GM12878 (cell line): ENCODE data around the gene SULT1A2. TPM values are rescaled to one million over a fixed set of nuclear protein-coding genes. Genes with fewer than 3 reads are reported as not detected.

Source experiments
- ATAC-seq: fragments of 200-7000 bp; cut with Tn5 transposase; 3 replicates; pipeline ENCODE4 v1.9.1; 2020; ENCODE audit warnings: mild to moderate bottlenecking, moderate library complexity
- BruUV-seq: library from RNA; stranded (reverse); fragments of 400-500 nt; replicated peaks from 2 replicates; lab custom pipeline; 2021; lab: Mats Ljungman, UMichigan
- CTCF ChIA-PET: fragments of 300-600 bp; sonication (Branson Sonifier 250); formaldehyde crosslinking; extraction: SDS; loops from one replicate; lab custom pipeline; 2021; ENCODE audit warnings: inconsistent platforms; lab: Yijun Ruan, JAX
- POLR2A ChIA-PET: fragments of 350-600 bp; formaldehyde crosslinking; extraction: SDS; loops from one replicate; lab custom pipeline; 2021; ENCODE audit warnings: inconsistent platforms; lab: Charles Lee
- RAD21 ChIA-PET: fragments of 300-600 bp; sonication (Branson Sonifier 250); formaldehyde crosslinking; loops from one replicate; lab custom pipeline; 2023; ENCODE audit warnings: antibody characterized with exemption; ENCODE audit not compliant: unreplicated experiment; lab: Charles Lee
- SMC1A ChIA-PET: fragments of 300-600 bp; sonication (Branson Sonifier 250); formaldehyde crosslinking; loops from one replicate; lab custom pipeline; 2023; ENCODE audit not compliant: unreplicated experiment, uncharacterized antibody; lab: Charles Lee
- DNase-seq: peaks from one replicate; pipeline ENCODE4 v3.0.0-alpha.2; 2011; ENCODE audit warnings: low read depth, low spot score
- FAIRE-seq: peaks from 3 replicates; lab custom pipeline; 2011; peaks lifted over from hg19 to GRCh38; lab: Jason Lieb, UNC
- H2AFZ ChIP-seq: 2 replicates; pipeline ENCODE4 v1.6.0; 2011; ENCODE audit warnings: low read depth, low read length, control low read depth; ENCODE audit not compliant: control insufficient read depth
- H3K27ac ChIP-seq: 2 replicates; pipeline ENCODE4 v1.5.1; 2011; ENCODE audit warnings: control low read depth; ENCODE audit not compliant: control insufficient read depth, insufficient read depth
- H3K27me3 ChIP-seq, 2 experiments: replicated peaks in 1 of 2; 2 replicates each; pipeline versions ENCODE4 v1.6.0 to v1.6.1; 2011; ENCODE audit warnings: low read length in 1 of 2; ENCODE audit not compliant: control insufficient read depth in 2 of 2, insufficient read depth in 2 of 2
- H3K36me3 ChIP-seq, 2 experiments: 2 replicates each; pipeline ENCODE4 v1.5.1; 2011; ENCODE audit warnings: low read length in 1 of 2; ENCODE audit not compliant: control insufficient read depth in 2 of 2, insufficient read depth in 2 of 2
- H3K4me1 ChIP-seq: 2 replicates; pipeline ENCODE4 v1.6.1; 2011; ENCODE audit warnings: mild to moderate bottlenecking, low read length, moderate library complexity, mixed read lengths; ENCODE audit not compliant: control insufficient read depth, insufficient read depth
- H3K4me2 ChIP-seq: 2 replicates; pipeline ENCODE4 v1.6.0; 2011; ENCODE audit warnings: control low read depth; ENCODE audit not compliant: control insufficient read depth, insufficient read depth
- H3K4me3 ChIP-seq: fragments of 200-600 bp; sonication (generic); 2 replicates; pipeline ENCODE4 v1.5.1; 2016
- H3K79me2 ChIP-seq: 2 replicates; pipeline ENCODE4 v1.6.0; 2011; ENCODE audit warnings: low read length; ENCODE audit not compliant: control insufficient read depth, insufficient read depth
- H3K9ac ChIP-seq: 2 replicates; pipeline ENCODE4 v1.8.0; 2011; ENCODE audit warnings: low read length, control low read depth, mixed read lengths; ENCODE audit not compliant: control insufficient read depth, insufficient read depth
- H3K9me3 ChIP-seq: replicated peaks from 3 replicates; pipeline ENCODE4 v1.5.1; 2011; ENCODE audit warnings: mild to moderate bottlenecking, low read length; ENCODE audit not compliant: control insufficient read depth, insufficient read depth
- H4K20me1 ChIP-seq: 2 replicates; pipeline ENCODE4 v1.6.0; 2011; ENCODE audit not compliant: control insufficient read depth, insufficient read depth
- BRCA1 ChIP-seq: IDR thresholded peaks from 2 replicates; pipeline ENCODE4 v1.6.1; 2011; ENCODE audit warnings: low read depth, low read length, improper control_type of control experiment
- CBX3 ChIP-seq: fragments of 200-600 bp; sonication (generic); IDR thresholded peaks from 2 replicates; pipeline ENCODE4 v1.6.1; 2016; ENCODE audit warnings: low read depth, borderline replicate concordance
- ESRRA ChIP-seq: IDR thresholded peaks from 2 replicates; pipeline ENCODE4 v1.6.1; 2012; ENCODE audit warnings: mild to moderate bottlenecking, low read length, improper control_type of control experiment
- GATAD2B ChIP-seq: fragments of 450-650 bp; conservative IDR thresholded peaks from 2 replicates; pipeline ENCODE4 v1.6.1; 2017; ENCODE audit warnings: low read depth, mild to moderate bottlenecking, moderate library complexity
- HDAC6 ChIP-seq: fragments of 200-600 bp; sonication (generic); IDR thresholded peaks from one replicate; pipeline ENCODE4 v1.8.0; 2017; ENCODE audit warnings: antibody characterized with exemption; ENCODE audit not compliant: unreplicated experiment
- IKZF1 ChIP-seq: fragments of 450-650 bp; conservative IDR thresholded peaks from 2 replicates; pipeline ENCODE4 v1.6.1; 2017; ENCODE audit warnings: antibody characterized with exemption, mild to moderate bottlenecking
- NR2C1 ChIP-seq: fragments of 450-650 bp; IDR thresholded peaks from 2 replicates; pipeline ENCODE4 v1.6.1; 2017; ENCODE audit warnings: antibody characterized with exemption, mild to moderate bottlenecking, moderate library complexity
- POLR2AphosphoS2 ChIP-seq: IDR thresholded peaks from 2 replicates; pipeline ENCODE4 v1.6.1; 2011; ENCODE audit warnings: low read depth, mild to moderate bottlenecking, low read length, improper control_type of control experiment, moderate library complexity
- RAD51 ChIP-seq: fragments of 450-650 bp; IDR thresholded peaks from 2 replicates; pipeline ENCODE4 v1.6.1; 2016; ENCODE audit warnings: moderate library complexity, mild to moderate bottlenecking, inconsistent platforms
- SRF ChIP-seq, 2 experiments: IDR thresholded peaks; 2 replicates each; pipeline ENCODE4 v1.6.1; 2011; ENCODE audit warnings: low read depth in 2 of 2, low read length in 2 of 2, mild to moderate bottlenecking in 1 of 2, moderate library complexity in 1 of 2
- ZBTB11 ChIP-seq: fragments of 450-650 bp; formaldehyde crosslinking; IDR thresholded peaks from 2 replicates; pipeline ENCODE4 v1.5.0; 2022; ENCODE audit warnings: mild to moderate bottlenecking, missing genetic modification characterization
- ZNF217 ChIP-seq: fragments of 450-650 bp; IDR thresholded peaks from 2 replicates; pipeline ENCODE4 v1.6.1; 2017; ENCODE audit warnings: antibody characterized with exemption, mild to moderate bottlenecking
- WGBS: methylation state at CpG from one replicate; pipeline ENCODE4 v1.1.6; 2016; ENCODE audit warnings: low lambda C conversion rate; ENCODE audit not compliant: insufficient replicate concordance, insufficient coverage; ENCODE audit errors: missing lambda C conversion rate; 5-methylcytosine and 5-hydroxymethylcytosine counted together
- in situ Hi-C: fragments of 300-500 bp; cut with MboI; formaldehyde crosslinking; loops from 9 replicates; pipeline ENCODE4 v1.14.3; 2018; ENCODE audit warnings: mixed read lengths
- intact Hi-C: fragments of 100-400 bp; cut with micrococcal nuclease; formaldehyde crosslinking; loops from one replicate; pipeline ENCODE4 v1.14.2; 2022; ENCODE audit not compliant: unreplicated experiment
- polyA plus RNA-seq, 11 experiments: library from polyadenylated mRNA; depleted of rRNA in 4 of 11; unstranded in 6 of 11; stranded (reverse) in 5 of 11; fragments of >200 nt; fragmentation: Nextera tagmentation in 4 of 11; fragmentation: Illumina TruSeq in 1 of 11; extraction: Ambion mirVana in 4 of 11; extraction: Trizol in 1 of 11; gene quantifications; 1 replicate in 1 of 11; 2 replicates in 10 of 11; pipeline versions ENCODE4 v1.2.1 to v1.2.3, GENCODE V29; 2011 to 2016; ENCODE audit warnings: inconsistent platforms in 2 of 11, missing spikeins in 2 of 11, low read depth in 1 of 11
- total RNA-seq, 4 experiments: library from RNA; depleted of rRNA in 3 of 4; stranded (reverse); fragments of >200 nt in 3 of 4; fragmentation: Illumina TruSeq in 1 of 4; extraction: Trizol in 1 of 4; gene quantifications; 2 replicates each; pipeline versions ENCODE4 v1.2.1 to v1.2.3, GENCODE V29; 2013 to 2021
- TF ChIP-seq, protein P1 (sequence below): fragments of 450-650 bp; IDR thresholded peaks from 2 replicates; pipeline ENCODE4 v1.6.1; 2017; ENCODE audit warnings: mild to moderate bottlenecking, moderate library complexity

SULT1A2 gene
- total and polyA plus RNA-seq, 10 of the 15 experiments (the other 5 are each of a cell fraction or from before 2014, with no cell fraction given) = 0.06 to 0.39 (median 0.07) TPM; not detected in 7

DNA sequence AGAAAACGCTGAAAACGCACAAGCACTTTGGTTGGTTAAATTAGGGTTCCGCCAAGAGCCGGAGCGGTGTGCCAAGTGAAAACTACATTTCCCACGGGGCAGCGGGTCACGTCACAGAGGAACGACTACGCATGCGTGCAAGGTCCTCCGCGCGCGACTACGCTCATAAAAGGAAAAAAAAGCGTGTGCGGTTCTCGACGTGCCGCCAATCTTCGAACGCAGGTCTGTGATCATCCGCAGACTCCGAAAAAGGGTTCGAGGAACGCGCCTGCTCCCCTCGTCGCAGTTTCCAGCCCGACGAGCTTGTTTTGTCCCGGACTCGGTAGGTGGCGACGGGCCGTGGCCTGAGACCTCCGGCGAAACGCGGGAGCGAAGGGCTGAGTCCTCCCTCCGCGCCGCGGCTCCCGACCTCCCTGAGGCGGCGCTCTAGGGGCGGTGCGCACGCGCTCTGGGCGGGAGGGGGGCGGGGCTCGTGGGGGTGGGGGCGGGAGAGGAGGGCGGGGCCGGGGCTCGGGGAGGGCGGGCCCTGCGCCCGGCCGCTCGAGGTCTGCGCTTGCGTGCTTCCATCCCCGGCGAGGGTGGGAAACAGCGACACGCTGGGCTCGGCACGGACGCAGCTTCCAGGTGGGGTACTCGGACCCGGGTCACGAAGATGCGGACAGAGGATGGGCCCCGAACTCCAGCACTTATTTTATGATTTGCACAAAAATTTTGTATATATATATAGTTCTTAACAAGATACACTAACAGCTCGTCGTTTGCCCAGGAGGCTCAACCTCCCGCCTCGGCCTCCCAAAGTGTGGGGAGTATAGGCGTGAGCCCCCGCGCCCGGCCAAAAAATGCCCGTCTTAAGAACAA lies 42.8 kb downstream of the SULT1A2 start, which contains the start of gene SGF29 (continued):
- TF ChIP-seq BRCA1 (no peak), GATAD2B (0 out of 2 replicates have a peak, but pooled peaks have one; percentile 48), POLR2AphosphoS2 (peak; percentile 91), SRF (IDR thresholded peaks at IDR 0.05; ENCODE audit: low read depth in 2 of 2, low read length in 2 of 2) (peak in 1 of 2 experiments; percentile 82; a peak in 2 of 4 replicates), CBX3 (no peak), ZNF217 (no peak), ESRRA (no peak), IKZF1 (peak; percentile 90)

GRCh38 chr16:28549301-28549899 lies 47.5 kb downstream of the SULT1A2 start:
- WGBS = 45% methylated on average over 11 of the region's 11 CpGs
- in situ Hi-C loops (no loop called here), intact Hi-C loops (no loop called here)
- no TSS peak for BruUV-seq
- H3K36me3 ChIP-seq = no peaks in the 10 kb centered on the region
- H3K4me2 ChIP-seq = no peak overlapping the region
- no peak overlapping the region for H3K27ac ChIP-seq
- ChIA-PET SMC1A (interaction anchor here (1.1 kb wide), 1 partner anchor 19 kb away, joined by 4 read pairs; no protein-coding TSS in a partner anchor), RAD21 (interaction anchor here (1.2 kb wide), 1 partner anchor 225 kb away, joined by 3 read pairs; no protein-coding TSS in a partner anchor), CTCF (interaction anchor here (0.8 to 1.4 kb wide), 3 partner anchors 8 to 222 kb away, joined by 3 to 4 read pairs (median 3); no protein-coding TSS in a partner anchor), POLR2A (interaction anchor here (0.8 kb wide), 1 partner anchor 8 kb away, joined by 4 read pairs; no protein-coding TSS in a partner anchor)
- no peak for ATAC-seq
- H2AFZ ChIP-seq = no peak overlapping the region
- no peak overlapping the region for H3K4me3 ChIP-seq
- H3K9me3 ChIP-seq = no peaks in the 10 kb centered on the region
- H4K20me1 ChIP-seq = no peaks in the 10 kb centered on the region
- H3K9ac ChIP-seq = no peak overlapping the region
- no peak for DNase-seq
- no peaks in the 10 kb centered on the region for H3K27me3 ChIP-seq
- no peak for FAIRE-seq
- no peaks in the 10 kb centered on the region; the same call in 1 of the 2 replicates for H3K4me1 ChIP-seq
- no peaks in the 10 kb centered on the region for H3K79me2 ChIP-seq
- TF ChIP-seq NR2C1 = no peak
- no peak for TF ChIP-seq ZBTB11 (CRISPR knock-in tag)
- TF ChIP-seq, protein P1, sequence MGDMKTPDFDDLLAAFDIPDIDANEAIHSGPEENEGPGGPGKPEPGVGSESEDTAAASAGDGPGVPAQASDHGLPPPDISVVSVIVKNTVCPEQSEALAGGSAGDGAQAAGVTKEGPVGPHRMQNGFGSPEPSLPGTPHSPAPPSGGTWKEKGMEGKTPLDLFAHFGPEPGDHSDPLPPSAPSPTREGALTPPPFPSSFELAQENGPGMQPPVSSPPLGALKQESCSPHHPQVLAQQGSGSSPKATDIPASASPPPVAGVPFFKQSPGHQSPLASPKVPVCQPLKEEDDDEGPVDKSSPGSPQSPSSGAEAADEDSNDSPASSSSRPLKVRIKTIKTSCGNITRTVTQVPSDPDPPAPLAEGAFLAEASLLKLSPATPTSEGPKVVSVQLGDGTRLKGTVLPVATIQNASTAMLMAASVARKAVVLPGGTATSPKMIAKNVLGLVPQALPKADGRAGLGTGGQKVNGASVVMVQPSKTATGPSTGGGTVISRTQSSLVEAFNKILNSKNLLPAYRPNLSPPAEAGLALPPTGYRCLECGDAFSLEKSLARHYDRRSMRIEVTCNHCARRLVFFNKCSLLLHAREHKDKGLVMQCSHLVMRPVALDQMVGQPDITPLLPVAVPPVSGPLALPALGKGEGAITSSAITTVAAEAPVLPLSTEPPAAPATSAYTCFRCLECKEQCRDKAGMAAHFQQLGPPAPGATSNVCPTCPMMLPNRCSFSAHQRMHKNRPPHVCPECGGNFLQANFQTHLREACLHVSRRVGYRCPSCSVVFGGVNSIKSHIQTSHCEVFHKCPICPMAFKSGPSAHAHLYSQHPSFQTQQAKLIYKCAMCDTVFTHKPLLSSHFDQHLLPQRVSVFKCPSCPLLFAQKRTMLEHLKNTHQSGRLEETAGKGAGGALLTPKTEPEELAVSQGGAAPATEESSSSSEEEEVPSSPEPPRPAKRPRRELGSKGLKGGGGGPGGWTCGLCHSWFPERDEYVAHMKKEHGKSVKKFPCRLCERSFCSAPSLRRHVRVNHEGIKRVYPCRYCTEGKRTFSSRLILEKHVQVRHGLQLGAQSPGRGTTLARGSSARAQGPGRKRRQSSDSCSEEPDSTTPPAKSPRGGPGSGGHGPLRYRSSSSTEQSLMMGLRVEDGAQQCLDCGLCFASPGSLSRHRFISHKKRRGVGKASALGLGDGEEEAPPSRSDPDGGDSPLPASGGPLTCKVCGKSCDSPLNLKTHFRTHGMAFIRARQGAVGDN = no peak
- no peak for TF ChIP-seq RAD51
- no peak for TF ChIP-seq HDAC6
